DMS153 treated with DMSO at 0.1 percent for 48 hours (cell line): ENCODE results near the gene ZNF765.
"Not testable (repeated sequence)": the region's sequence is repeated elsewhere in the genome, so short reads cannot be mapped to it uniquely, and the experiment has no call there.

ENCODE experiments used
- DNase-seq: peaks from one replicate; lab custom pipeline; 2025; ENCODE audit not compliant: unreplicated experiment; lab: John Stamatoyannopoulos, UW

Gene ZNF765

GRCh38 chr19:53475470-53475869, 80.5 kb downstream of the ZNF765 start:
- not testable (repeated sequence) for DNase-seq
